ENCODE data around the gene SURF6.
A peak's percentile ranks its signal among the peaks of the same experiment; 100 is the strongest.
"Not testable (repeated sequence)": the region's sequence is repeated elsewhere in the genome, so short reads cannot be mapped to it uniquely, and the experiment has no call there.

SURF6 gene

GRCh38 chr9:133327834-133328484 is 8.0 kb downstream of the SURF6 start:
- no peak overlapping the region for H3K27ac Mint-ChIP-seq
- peaks cover 8% of the 10 kb centered on the region for H3K36me3 Mint-ChIP-seq
- H3K27me3 Mint-ChIP-seq, result no peaks in the 10 kb centered on the region
- H3K4me3 Mint-ChIP-seq, result no peak overlapping the region
- peaks cover 18% of the 10 kb centered on the region for H3K4me1 Mint-ChIP-seq
- H3K9me3 Mint-ChIP-seq, result no peaks in the 10 kb centered on the region

- not testable (repeated sequence) for H3K36me3 Mint-ChIP-seq, H3K27ac Mint-ChIP-seq, H3K27me3 Mint-ChIP-seq
Observed at GRCh38 chr9:133327021-133327420, 9.0 kb downstream of the SURF6 start.

GRCh38 chr9:133323991-133324703 is 11.8 kb downstream of the SURF6 start:
- H3K27me3 Mint-ChIP-seq, result no peaks in the 10 kb centered on the region
- H3K27ac Mint-ChIP-seq, result peak overlapping the region; percentile 59
- H3K4me1 Mint-ChIP-seq, result peaks cover 9% of the 10 kb centered on the region
- no peak overlapping the region for H3K4me3 Mint-ChIP-seq
- no peaks in the 10 kb centered on the region for H3K9me3 Mint-ChIP-seq
- H3K36me3 Mint-ChIP-seq, result peaks cover 2% of the 10 kb centered on the region

More at GRCh38 chr9:133327021-133327420, 9.0 kb downstream of the SURF6 start:
- not testable (repeated sequence) for H3K9me3 Mint-ChIP-seq, H3K4me3 Mint-ChIP-seq
- H3K4me1 Mint-ChIP-seq, result peaks cover 18% of the 10 kb centered on the region

GRCh38 chr9:133323211-133323610 is 12.8 kb downstream of the SURF6 start:
- H3K27me3 Mint-ChIP-seq, result no peaks in the 10 kb centered on the region
- no peak overlapping the region for H3K27ac Mint-ChIP-seq
- H3K36me3 Mint-ChIP-seq, result no peaks in the 10 kb centered on the region
- no peaks in the 10 kb centered on the region for H3K4me1 Mint-ChIP-seq
- H3K4me3 Mint-ChIP-seq, result no peak overlapping the region
- no peaks in the 10 kb centered on the region for H3K9me3 Mint-ChIP-seq

GRCh38 chr9:133322701-133323100 is 13.3 kb downstream of the SURF6 start:
- Mint-ChIP-seq H3K27ac (no peak overlapping the region), H3K4me3 (no peak overlapping the region), H3K4me1 (no peaks in the 10 kb centered on the region)

GRCh38 chr9:133321411-133321935 is 14.5 kb downstream of the SURF6 start:
- Mint-ChIP-seq H3K36me3 (no peaks in the 10 kb centered on the region), H3K4me1 (no peaks in the 10 kb centered on the region), H3K27ac (no peak overlapping the region), H3K9me3 (no peaks in the 10 kb centered on the region), H3K4me3 (no peak overlapping the region), H3K27me3 (no peaks in the 10 kb centered on the region)

More at GRCh38 chr9:133322701-133323100, 13.3 kb downstream of the SURF6 start:
- H3K27me3 Mint-ChIP-seq, result no peaks in the 10 kb centered on the region
- no peaks in the 10 kb centered on the region for H3K36me3 Mint-ChIP-seq
- H3K9me3 Mint-ChIP-seq, result no peaks in the 10 kb centered on the region

- no peak overlapping the region for H3K4me3 Mint-ChIP-seq
- H3K4me1 Mint-ChIP-seq, result no peaks in the 10 kb centered on the region
- H3K27me3 Mint-ChIP-seq, result no peaks in the 10 kb centered on the region
- H3K36me3 Mint-ChIP-seq, result no peaks in the 10 kb centered on the region
- H3K27ac Mint-ChIP-seq, result no peak overlapping the region
- no peaks in the 10 kb centered on the region for H3K9me3 Mint-ChIP-seq
Observed at GRCh38 chr9:133320421-133320881, 15.5 kb downstream of the SURF6 start.

- H3K27ac Mint-ChIP-seq, H3K9me3 Mint-ChIP-seq, H3K4me1 Mint-ChIP-seq: not testable (repeated sequence)
Observed at GRCh38 chr9:133317551-133317950, 18.4 kb downstream of the SURF6 start.

GRCh38 chr9:133315997-133316396 is 20.0 kb downstream of the SURF6 start:
- Mint-ChIP-seq H3K36me3 (no peaks in the 10 kb centered on the region), H3K27me3 (no peaks in the 10 kb centered on the region), H3K27ac (no peak overlapping the region), H3K9me3 (no peaks in the 10 kb centered on the region), H3K4me1 (no peaks in the 10 kb centered on the region), H3K4me3 (no peak overlapping the region)

More at GRCh38 chr9:133317551-133317950, 18.4 kb downstream of the SURF6 start:
- H3K36me3 Mint-ChIP-seq, H3K4me3 Mint-ChIP-seq, H3K27me3 Mint-ChIP-seq: not testable (repeated sequence)

- Mint-ChIP-seq H3K36me3 (peaks cover 3% of the 10 kb centered on the region), H3K27ac (no peak overlapping the region), H3K9me3 (no peaks in the 10 kb centered on the region), H3K4me1 (no peaks in the 10 kb centered on the region), H3K27me3 (peaks cover 8% of the 10 kb centered on the region), H3K4me3 (no peak overlapping the region)
Observed at GRCh38 chr9:133309608-133310007, 26.4 kb downstream of the SURF6 start.

- peaks cover 8% of the 10 kb centered on the region for H3K27me3 Mint-ChIP-seq
- H3K36me3 Mint-ChIP-seq, result peaks cover 3% of the 10 kb centered on the region
- H3K4me3 Mint-ChIP-seq, result no peak overlapping the region
- no peak overlapping the region for H3K27ac Mint-ChIP-seq
- no peaks in the 10 kb centered on the region for H3K9me3 Mint-ChIP-seq
- no peaks in the 10 kb centered on the region for H3K4me1 Mint-ChIP-seq
Observed at GRCh38 chr9:133307301-133307700, 28.7 kb downstream of the SURF6 start.

GRCh38 chr9:133306242-133307204 is 29.5 kb downstream of the SURF6 start:
- Mint-ChIP-seq H3K36me3 (peaks cover 3% of the 10 kb centered on the region), H3K9me3 (no peaks in the 10 kb centered on the region), H3K4me3 (no peak overlapping the region), H3K27me3 (peaks cover 8% of the 10 kb centered on the region), H3K27ac (no peak overlapping the region), H3K4me1 (no peaks in the 10 kb centered on the region)

- Mint-ChIP-seq H3K4me1 (no peaks in the 10 kb centered on the region), H3K27me3 (peaks cover 8% of the 10 kb centered on the region), H3K4me3 (no peak overlapping the region), H3K36me3 (peaks cover 3% of the 10 kb centered on the region), H3K27ac (no peak overlapping the region), H3K9me3 (no peaks in the 10 kb centered on the region)
Observed at GRCh38 chr9:133305731-133306130, 30.3 kb downstream of the SURF6 start.

GRCh38 chr9:133304477-133305377 is 31.3 kb downstream of the SURF6 start:
- H3K27me3 Mint-ChIP-seq, result peaks cover 6% of the 10 kb centered on the region
- H3K4me3 Mint-ChIP-seq, result no peak overlapping the region
- H3K9me3 Mint-ChIP-seq, result no peaks in the 10 kb centered on the region
- H3K4me1 Mint-ChIP-seq, result no peaks in the 10 kb centered on the region
- H3K36me3 Mint-ChIP-seq, result peaks cover 2% of the 10 kb centered on the region
- H3K27ac Mint-ChIP-seq, result no peak overlapping the region

- no peaks in the 10 kb centered on the region for H3K4me1 Mint-ChIP-seq
- H3K27me3 Mint-ChIP-seq, result no peaks in the 10 kb centered on the region
- H3K4me3 Mint-ChIP-seq, result no peak overlapping the region
- H3K36me3 Mint-ChIP-seq, result no peaks in the 10 kb centered on the region
- H3K27ac Mint-ChIP-seq, result no peak overlapping the region
- no peaks in the 10 kb centered on the region for H3K9me3 Mint-ChIP-seq
Observed at GRCh38 chr9:133304158-133304470, 31.9 kb downstream of the SURF6 start.
